Thyroid gland (tissue), 4 donors: Measurements from ENCODE around the gene KLRF1. TPM values are rescaled to one million over a fixed set of nuclear protein-coding genes. Genes with fewer than 3 reads are reported as not detected.

Experiments used
- DNase-seq, 2 donors: peaks; one replicate each; pipeline ENCODE4 v3.0.0-alpha.2; 2019
- H3K27ac ChIP-seq, 3 donors: fragments of 200-600 bp; sonication (generic); 1 replicate in 2 of 3; 2 replicates in 1 of 3; pipeline ENCODE4 v1.5.1; 2016 to 2019; ENCODE audit warnings: mild to moderate bottlenecking in 1 of 3, moderate library complexity in 1 of 3
- H3K27me3 ChIP-seq: fragments of 200-600 bp; sonication (generic); one replicate; pipeline ENCODE4 v1.5.1; 2019
- H3K36me3 ChIP-seq, 2 donors: fragments of 200-600 bp; sonication (generic); one replicate each; pipeline ENCODE4 v1.5.1; 2016 to 2019
- H3K4me1 ChIP-seq, 2 donors: fragments of 200-600 bp; sonication (generic); one replicate each; pipeline ENCODE4 v1.5.1; 2017 to 2019
- H3K4me3 ChIP-seq, 3 donors: fragments of 200-600 bp; sonication (generic); replicated peaks in 1 of 3; 1 replicate in 2 of 3; 2 replicates in 1 of 3; pipeline ENCODE4 v1.5.1; 2016; ENCODE audit warnings: mild to moderate bottlenecking in 1 of 3
- H3K9me3 ChIP-seq: fragments of 200-600 bp; sonication (generic); one replicate; pipeline ENCODE4 v1.5.1; 2017
- POLR2A ChIP-seq, 2 donors: fragments of 450-650 bp; IDR thresholded peaks; one replicate each; pipeline ENCODE4 v1.6.1; 2017; ENCODE audit warnings: antibody characterized with exemption in 2 of 2, mild to moderate bottlenecking in 2 of 2, moderate library complexity in 1 of 2
- WGBS, 2 donors: methylation state at CpG; one replicate each; pipeline ENCODE4 v1.1.5; 2017; 5-methylcytosine and 5-hydroxymethylcytosine counted together
- intact Hi-C: fragments of 100-400 bp; cut with DNase I; formaldehyde crosslinking; loops from one replicate; pipeline ENCODE4 v1.15.1; 2023
- total RNA-seq, 4 donors: library from RNA; depleted of rRNA; stranded (reverse); fragments of >200 nt; gene quantifications; one replicate each; pipeline ENCODE4 v1.2.3, GENCODE V29; 2016
- TF ChIP-seq, protein P1 (sequence below), 6 experiments: fragments of 200-600 bp in 3 of 6; fragments of 450-650 bp in 3 of 6; sonication (generic) in 3 of 6; IDR thresholded peaks; one replicate each; pipeline ENCODE4 v1.5.1; 2016 to 2019; ENCODE audit warnings: antibody characterized with exemption in 6 of 6, mild to moderate bottlenecking in 2 of 6, inconsistent platforms in 1 of 6, moderate library complexity in 1 of 6

Gene KLRF1, protein sequence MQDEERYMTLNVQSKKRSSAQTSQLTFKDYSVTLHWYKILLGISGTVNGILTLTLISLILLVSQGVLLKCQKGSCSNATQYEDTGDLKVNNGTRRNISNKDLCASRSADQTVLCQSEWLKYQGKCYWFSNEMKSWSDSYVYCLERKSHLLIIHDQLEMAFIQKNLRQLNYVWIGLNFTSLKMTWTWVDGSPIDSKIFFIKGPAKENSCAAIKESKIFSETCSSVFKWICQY
- 1 to 10 TPM in 1 of 4 donors, under 1 TPM in 1, not detected in 2; 0.78 to 1.0 TPM for total RNA-seq

- intact Hi-C loops = no loop called here
- H3K36me3 ChIP-seq = no peaks in the 10 kb centered on the region
- H3K27me3 ChIP-seq = no peaks in the 10 kb centered on the region
- 92 to 93% methylated on average over 3 of the region's 3 CpGs for WGBS, 2 donors
- H3K27ac ChIP-seq = no peak within 1 kb of the TSS
- no peak for TF ChIP-seq POLR2A (IDR thresholded peaks at IDR 0.05)
- TF ChIP-seq, protein P1, sequence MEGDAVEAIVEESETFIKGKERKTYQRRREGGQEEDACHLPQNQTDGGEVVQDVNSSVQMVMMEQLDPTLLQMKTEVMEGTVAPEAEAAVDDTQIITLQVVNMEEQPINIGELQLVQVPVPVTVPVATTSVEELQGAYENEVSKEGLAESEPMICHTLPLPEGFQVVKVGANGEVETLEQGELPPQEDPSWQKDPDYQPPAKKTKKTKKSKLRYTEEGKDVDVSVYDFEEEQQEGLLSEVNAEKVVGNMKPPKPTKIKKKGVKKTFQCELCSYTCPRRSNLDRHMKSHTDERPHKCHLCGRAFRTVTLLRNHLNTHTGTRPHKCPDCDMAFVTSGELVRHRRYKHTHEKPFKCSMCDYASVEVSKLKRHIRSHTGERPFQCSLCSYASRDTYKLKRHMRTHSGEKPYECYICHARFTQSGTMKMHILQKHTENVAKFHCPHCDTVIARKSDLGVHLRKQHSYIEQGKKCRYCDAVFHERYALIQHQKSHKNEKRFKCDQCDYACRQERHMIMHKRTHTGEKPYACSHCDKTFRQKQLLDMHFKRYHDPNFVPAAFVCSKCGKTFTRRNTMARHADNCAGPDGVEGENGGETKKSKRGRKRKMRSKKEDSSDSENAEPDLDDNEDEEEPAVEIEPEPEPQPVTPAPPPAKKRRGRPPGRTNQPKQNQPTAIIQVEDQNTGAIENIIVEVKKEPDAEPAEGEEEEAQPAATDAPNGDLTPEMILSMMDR (IDR thresholded peaks at IDR 0.05) = no peak
- H3K4me3 ChIP-seq = no peak within 1 kb of the TSS
- no peak for DNase-seq
- no peaks in the 10 kb centered on the region for H3K9me3 ChIP-seq
- H3K4me1 ChIP-seq = no peaks in the 10 kb centered on the region
Measured at GRCh38 chr12:9827209-9827888, at the start of gene KLRF1. Gene KLRF1 (plus strand): TSS chr12:9827481. CDS start chr12:9827545, 64 bp downstream.

DNA sequence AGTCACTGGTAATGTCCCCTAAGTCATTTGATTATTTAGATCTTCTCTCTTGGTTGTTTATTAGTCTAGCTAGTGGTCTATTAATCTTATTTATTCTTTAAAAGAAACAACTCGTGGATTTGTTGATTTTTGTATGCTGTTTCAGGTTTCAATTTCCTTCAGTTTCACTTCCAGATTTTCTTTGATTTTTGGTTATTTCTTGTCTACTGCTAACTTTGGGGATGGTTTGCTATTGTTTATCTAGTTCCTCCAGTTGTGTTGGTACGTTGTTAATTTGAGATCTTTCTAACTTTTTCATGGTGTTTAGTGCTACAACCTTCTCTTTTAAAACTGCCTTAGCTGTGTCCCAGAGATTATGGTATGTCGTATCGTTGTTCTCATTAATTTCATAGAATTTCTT, 48.1 kb upstream of the KLRF1 start:
- TF ChIP-seq POLR2A (IDR thresholded peaks at IDR 0.05) = no peak
- TF ChIP-seq, protein P1 (IDR thresholded peaks at IDR 0.05) = no peak
- intact Hi-C loops = no loop called here
- Histone ChIP-seq H3K27ac (no peak overlapping the region), H3K36me3 (no peaks in the 10 kb centered on the region), H3K27me3 (no peaks in the 10 kb centered on the region), H3K9me3 (no peaks in the 10 kb centered on the region), H3K4me1 (no peaks in the 10 kb centered on the region), H3K4me3 (no peak overlapping the region)
- DNase-seq = no peak
- 69 to 83% methylated on average over 4 of the region's 4 CpGs for WGBS, 2 donors

DNA sequence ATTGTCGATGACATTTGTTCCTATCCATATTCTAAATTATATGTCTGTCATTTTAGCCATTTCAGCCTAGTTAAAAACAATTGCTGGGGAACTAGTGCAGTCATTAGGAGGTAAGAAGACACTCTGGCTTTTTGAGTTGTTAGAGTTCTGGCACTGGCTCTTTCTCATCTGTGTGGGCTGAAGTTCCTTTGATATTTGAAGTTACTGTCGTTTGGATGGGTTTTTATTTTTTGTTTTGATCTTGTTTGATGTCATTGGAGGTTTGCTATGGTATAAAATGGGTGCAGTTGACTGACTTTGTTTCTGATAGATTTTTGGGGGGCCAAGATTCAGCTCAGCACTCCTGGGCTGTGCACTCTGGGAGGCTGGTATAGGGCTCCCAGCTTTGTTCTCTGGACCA, 45.9 kb upstream of the KLRF1 start:
- 85 to 90% methylated on average over 2 of the region's 2 CpGs for WGBS, 2 donors
- H3K9me3 ChIP-seq = no peaks in the 10 kb centered on the region
- no peaks in the 10 kb centered on the region for H3K4me1 ChIP-seq

GRCh38 chr12:9782547-9783382, 44.5 kb upstream of the KLRF1 start:
- H3K9me3 ChIP-seq = no peaks in the 10 kb centered on the region
- TF ChIP-seq, protein P1 (IDR thresholded peaks at IDR 0.05) = no peak
- TF ChIP-seq POLR2A (IDR thresholded peaks at IDR 0.05) = no peak
- no peaks in the 10 kb centered on the region for H3K4me1 ChIP-seq
- H3K27me3 ChIP-seq = no peaks in the 10 kb centered on the region
- H3K4me3 ChIP-seq = no peak overlapping the region
- no peaks in the 10 kb centered on the region for H3K36me3 ChIP-seq
- 67 to 70% methylated on average over 7 of the region's 7 CpGs for WGBS, 2 donors
- H3K27ac ChIP-seq = no peak overlapping the region
- no peak for DNase-seq
- intact Hi-C loops = no loop called here

More for the DNA sequence above, 45.9 kb upstream of the KLRF1 start:
- DNase-seq = no peak
- intact Hi-C loops = no loop called here
- TF ChIP-seq POLR2A (IDR thresholded peaks at IDR 0.05) = no peak
- Histone ChIP-seq H3K36me3 (no peaks in the 10 kb centered on the region), H3K27ac (no peak overlapping the region), H3K4me3 (no peak overlapping the region), H3K27me3 (no peaks in the 10 kb centered on the region)

DNA sequence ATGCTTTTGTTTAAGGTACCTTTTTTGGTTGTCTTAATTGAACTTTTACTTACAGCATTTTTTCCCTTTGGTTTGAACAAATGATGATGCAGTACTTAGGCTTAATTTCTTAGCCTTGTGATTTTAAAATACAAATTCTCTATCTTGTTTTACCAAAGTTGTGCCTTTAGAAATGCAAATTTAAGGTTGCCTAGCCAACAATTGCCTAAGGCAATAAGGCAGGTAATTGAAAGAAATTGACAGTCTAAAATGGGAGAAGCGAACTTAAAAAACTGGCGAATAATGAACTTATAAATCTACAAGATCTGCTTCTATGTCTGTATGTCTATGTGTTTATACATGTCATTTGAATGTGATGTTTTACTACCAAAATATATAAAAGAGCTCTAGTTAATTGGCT, 43.0 kb upstream of the KLRF1 start:
- no peaks in the 10 kb centered on the region for H3K4me1 ChIP-seq
- TF ChIP-seq, protein P1 (IDR thresholded peaks at IDR 0.05) = no peak
- TF ChIP-seq POLR2A (IDR thresholded peaks at IDR 0.05) = no peak
- H3K4me3 ChIP-seq = no peak overlapping the region
- intact Hi-C loops = no loop called here
- WGBS, 2 donors = 97 to 99% methylated on average over 2 of the region's 2 CpGs
- no peak overlapping the region for H3K27ac ChIP-seq
- no peaks in the 10 kb centered on the region for H3K9me3 ChIP-seq
- H3K27me3 ChIP-seq = no peaks in the 10 kb centered on the region
- no peaks in the 10 kb centered on the region for H3K36me3 ChIP-seq
- DNase-seq = no peak
